ENCODE measurements around the gene ZNF609.
A peak's percentile ranks its signal among the peaks of the same experiment; 100 is the strongest.

ZNF609 gene

DNA sequence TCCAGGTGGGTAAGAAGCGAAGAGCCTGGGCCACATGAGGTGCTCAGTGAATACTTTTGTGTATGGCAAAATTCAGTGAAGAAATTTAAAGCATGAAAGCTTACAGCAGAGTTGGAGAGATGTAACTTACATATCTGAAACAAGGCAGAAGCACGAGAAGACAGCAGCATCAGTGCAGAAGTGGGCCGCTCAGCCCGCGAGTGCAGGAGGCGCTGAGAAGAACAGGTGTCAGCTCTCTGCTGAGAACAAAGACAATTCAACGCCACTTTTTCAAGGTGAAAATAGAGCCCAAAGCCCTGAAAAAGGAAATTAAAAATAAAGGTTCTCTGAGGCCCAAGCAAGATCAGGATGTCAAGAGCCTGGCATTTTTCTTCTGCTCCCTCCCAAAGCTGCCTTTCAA, 256.8 kb downstream of the ZNF609 start:
- TF ChIP-seq, protein P1, sequence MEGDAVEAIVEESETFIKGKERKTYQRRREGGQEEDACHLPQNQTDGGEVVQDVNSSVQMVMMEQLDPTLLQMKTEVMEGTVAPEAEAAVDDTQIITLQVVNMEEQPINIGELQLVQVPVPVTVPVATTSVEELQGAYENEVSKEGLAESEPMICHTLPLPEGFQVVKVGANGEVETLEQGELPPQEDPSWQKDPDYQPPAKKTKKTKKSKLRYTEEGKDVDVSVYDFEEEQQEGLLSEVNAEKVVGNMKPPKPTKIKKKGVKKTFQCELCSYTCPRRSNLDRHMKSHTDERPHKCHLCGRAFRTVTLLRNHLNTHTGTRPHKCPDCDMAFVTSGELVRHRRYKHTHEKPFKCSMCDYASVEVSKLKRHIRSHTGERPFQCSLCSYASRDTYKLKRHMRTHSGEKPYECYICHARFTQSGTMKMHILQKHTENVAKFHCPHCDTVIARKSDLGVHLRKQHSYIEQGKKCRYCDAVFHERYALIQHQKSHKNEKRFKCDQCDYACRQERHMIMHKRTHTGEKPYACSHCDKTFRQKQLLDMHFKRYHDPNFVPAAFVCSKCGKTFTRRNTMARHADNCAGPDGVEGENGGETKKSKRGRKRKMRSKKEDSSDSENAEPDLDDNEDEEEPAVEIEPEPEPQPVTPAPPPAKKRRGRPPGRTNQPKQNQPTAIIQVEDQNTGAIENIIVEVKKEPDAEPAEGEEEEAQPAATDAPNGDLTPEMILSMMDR (IDR thresholded peaks at IDR 0.05), result no peak
- H3K27ac ChIP-seq, result no peak overlapping the region

DNA sequence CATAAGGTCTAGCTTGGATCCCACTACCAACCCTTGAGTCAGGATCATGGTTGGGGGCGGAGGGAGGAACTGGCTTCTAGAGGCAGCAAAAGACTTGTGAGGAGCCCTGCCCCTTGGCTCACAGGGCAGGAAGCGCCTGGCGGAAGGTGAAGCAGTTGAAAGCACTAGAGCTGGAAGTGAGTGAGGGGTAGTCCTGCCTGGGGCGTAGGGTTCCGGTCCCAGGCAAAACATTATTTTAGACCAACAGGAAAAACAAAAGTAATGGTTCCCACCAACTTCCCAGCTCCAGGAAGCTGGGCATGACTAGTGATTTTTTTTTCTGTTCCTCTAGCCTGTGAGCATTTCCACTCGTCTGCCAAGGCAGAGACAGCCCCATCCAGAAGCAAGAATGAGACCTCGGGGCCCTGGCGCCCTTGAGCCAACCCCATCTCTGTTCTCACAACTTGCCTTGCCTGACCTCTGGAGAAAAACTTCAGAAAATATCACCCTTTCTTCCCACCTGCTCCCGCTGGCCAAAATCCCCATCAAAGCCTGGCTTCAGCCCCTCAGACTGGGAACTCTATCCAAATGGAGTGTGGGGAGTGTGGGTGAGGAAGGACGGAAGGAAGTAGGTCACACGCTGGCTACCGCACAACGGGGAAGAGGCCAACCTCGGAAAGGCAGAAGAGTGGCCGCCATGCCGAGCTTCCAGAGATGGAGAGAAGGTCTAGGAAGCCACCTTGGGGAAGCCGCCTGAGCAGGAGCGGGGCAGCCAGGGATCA, 257.5 kb downstream of the ZNF609 start:
- H3K36me3 ChIP-seq, result no peaks in the 10 kb centered on the region
- H3K27ac ChIP-seq, result peak overlapping the region; percentile 43
- TF ChIP-seq, protein P1 (IDR thresholded peaks at IDR 0.05), result no peak
- H3K4me3 ChIP-seq (ENCODE audit: low read depth in 1 of 2, low read length in 1 of 2), result no peak overlapping the region
- peaks cover 0 to 10% of the 10 kb centered on the region in 2 experiments for H3K4me1 ChIP-seq (ENCODE audit: control insufficient read depth in 1 of 2, insufficient read depth in 1 of 2, low read depth in 1 of 2, low read length in 1 of 2)
- H3K9me3 ChIP-seq, result no peaks in the 10 kb centered on the region
- H3K27me3 ChIP-seq, result no peaks in the 10 kb centered on the region

More for the DNA sequence above, 256.8 kb downstream of the ZNF609 start:
- Histone ChIP-seq H3K4me3 (ENCODE audit: low read depth in 1 of 2, low read length in 1 of 2) (no peak overlapping the region), H3K9me3 (no peaks in the 10 kb centered on the region), H3K27me3 (no peaks in the 10 kb centered on the region), H3K4me1 (ENCODE audit: control insufficient read depth in 1 of 2, insufficient read depth in 1 of 2, low read depth in 1 of 2, low read length in 1 of 2) (peaks cover 0 to 10% of the 10 kb centered on the region in 2 experiments), H3K36me3 (no peaks in the 10 kb centered on the region)

DNA sequence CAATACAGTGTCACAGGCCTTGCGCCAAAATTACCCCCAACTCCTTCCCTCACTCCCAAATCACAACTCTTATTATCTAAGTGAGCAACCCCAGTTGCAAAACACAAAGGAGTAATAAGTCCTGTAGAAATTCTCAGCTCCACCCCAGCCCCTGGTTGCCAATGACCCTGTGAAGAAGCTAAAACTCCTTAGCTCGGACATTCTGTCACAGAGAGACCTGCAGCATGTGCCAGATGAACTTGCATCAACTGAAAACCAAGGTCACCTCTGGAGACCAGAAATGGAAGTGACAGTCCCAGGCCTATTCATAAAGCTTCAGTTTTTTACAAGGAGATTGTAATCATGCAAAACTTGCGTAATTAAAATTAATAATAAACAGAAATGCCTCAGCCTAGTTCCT, 259.8 kb downstream of the ZNF609 start:
- Histone ChIP-seq H3K4me1 (ENCODE audit: control insufficient read depth in 1 of 2, insufficient read depth in 1 of 2, low read depth in 1 of 2, low read length in 1 of 2) (peaks cover 0 to 10% of the 10 kb centered on the region in 2 experiments), H3K27me3 (no peaks in the 10 kb centered on the region), H3K27ac (no peak overlapping the region), H3K4me3 (ENCODE audit: low read depth in 1 of 2, low read length in 1 of 2) (no peak overlapping the region), H3K36me3 (no peaks in the 10 kb centered on the region), H3K9me3 (no peaks in the 10 kb centered on the region)
- TF ChIP-seq, protein P1 (IDR thresholded peaks at IDR 0.05), result no peak

DNA sequence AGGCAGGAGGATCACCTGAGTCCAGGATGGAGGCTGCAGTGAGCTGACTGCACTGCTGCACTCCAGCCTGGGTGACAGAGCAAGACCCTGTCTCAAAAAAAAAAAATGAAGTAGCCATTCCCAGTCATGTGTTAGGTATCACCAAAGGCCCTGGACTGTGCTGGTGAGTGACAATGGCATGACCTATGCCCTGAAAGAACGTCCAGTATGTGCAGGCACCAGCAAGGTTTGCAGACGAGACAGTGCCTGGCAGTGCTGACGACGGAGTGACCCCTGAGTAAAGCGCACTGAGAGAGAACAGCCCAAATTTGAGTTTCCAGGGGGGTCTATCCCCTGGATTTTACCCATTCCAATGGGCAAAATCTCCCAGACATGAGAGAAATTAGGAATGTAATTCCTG, 269.8 kb downstream of the ZNF609 start:
- Histone ChIP-seq H3K4me1 (ENCODE audit: control insufficient read depth in 1 of 2, insufficient read depth in 1 of 2, low read depth in 1 of 2, low read length in 1 of 2) (no peaks in the 10 kb centered on the region), H3K4me3 (ENCODE audit: low read depth in 1 of 2, low read length in 1 of 2) (no peak overlapping the region), H3K36me3 (no peaks in the 10 kb centered on the region), H3K27ac (no peak overlapping the region), H3K9me3 (no peaks in the 10 kb centered on the region), H3K27me3 (peaks cover 6% of the 10 kb centered on the region)
- TF ChIP-seq, protein P1 (IDR thresholded peaks at IDR 0.05), result no peak

DNA sequence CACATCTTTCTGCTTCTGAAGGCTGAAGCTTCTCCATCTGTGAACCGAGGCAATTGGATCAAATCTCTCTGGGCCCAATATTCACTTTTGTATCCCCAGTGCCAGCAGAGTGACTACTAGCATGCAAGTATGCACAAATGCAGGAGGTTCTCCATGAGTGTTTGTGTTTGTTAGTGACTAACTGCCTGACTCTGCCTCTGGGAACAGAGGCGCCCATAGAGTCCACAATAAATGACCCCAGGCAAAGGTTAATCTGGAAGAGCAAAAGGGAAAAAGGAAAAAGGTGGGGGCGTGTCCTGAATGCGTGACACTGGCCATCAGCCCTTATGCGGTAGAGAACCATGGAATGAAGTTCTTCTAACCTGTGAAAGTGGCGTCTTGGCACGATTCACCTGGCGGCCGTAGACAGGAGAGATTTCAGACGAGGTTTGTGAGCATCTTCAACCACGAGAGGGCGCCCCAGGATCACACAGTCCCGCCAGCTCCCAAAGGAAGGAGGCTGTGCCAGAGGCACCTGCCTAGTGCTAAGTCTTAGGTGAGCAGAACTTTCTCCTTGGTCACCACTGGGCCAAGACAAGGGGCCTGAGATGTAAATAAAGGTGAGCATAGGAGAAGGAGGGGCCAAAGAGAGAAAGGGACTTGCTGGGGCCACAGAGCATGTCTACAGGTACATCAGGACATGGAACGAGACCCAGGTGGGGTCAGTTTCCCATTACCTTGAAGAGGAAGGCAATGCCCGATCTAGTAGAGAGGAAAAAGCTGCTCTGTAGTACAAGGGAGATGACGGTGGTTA, 270.8 kb downstream of the ZNF609 start:
- Histone ChIP-seq H3K9me3 (no peaks in the 10 kb centered on the region), H3K27ac (no peak overlapping the region), H3K27me3 (peaks cover 6% of the 10 kb centered on the region), H3K36me3 (no peaks in the 10 kb centered on the region), H3K4me1 (ENCODE audit: control insufficient read depth in 1 of 2, insufficient read depth in 1 of 2, low read depth in 1 of 2, low read length in 1 of 2) (no peaks in the 10 kb centered on the region), H3K4me3 (ENCODE audit: low read depth in 1 of 2, low read length in 1 of 2) (no peak overlapping the region)
- TF ChIP-seq, protein P1 (IDR thresholded peaks at IDR 0.05), result peak; percentile 87
